Measurements from ENCODE around the gene FGD5.

Gene FGD5, protein sequence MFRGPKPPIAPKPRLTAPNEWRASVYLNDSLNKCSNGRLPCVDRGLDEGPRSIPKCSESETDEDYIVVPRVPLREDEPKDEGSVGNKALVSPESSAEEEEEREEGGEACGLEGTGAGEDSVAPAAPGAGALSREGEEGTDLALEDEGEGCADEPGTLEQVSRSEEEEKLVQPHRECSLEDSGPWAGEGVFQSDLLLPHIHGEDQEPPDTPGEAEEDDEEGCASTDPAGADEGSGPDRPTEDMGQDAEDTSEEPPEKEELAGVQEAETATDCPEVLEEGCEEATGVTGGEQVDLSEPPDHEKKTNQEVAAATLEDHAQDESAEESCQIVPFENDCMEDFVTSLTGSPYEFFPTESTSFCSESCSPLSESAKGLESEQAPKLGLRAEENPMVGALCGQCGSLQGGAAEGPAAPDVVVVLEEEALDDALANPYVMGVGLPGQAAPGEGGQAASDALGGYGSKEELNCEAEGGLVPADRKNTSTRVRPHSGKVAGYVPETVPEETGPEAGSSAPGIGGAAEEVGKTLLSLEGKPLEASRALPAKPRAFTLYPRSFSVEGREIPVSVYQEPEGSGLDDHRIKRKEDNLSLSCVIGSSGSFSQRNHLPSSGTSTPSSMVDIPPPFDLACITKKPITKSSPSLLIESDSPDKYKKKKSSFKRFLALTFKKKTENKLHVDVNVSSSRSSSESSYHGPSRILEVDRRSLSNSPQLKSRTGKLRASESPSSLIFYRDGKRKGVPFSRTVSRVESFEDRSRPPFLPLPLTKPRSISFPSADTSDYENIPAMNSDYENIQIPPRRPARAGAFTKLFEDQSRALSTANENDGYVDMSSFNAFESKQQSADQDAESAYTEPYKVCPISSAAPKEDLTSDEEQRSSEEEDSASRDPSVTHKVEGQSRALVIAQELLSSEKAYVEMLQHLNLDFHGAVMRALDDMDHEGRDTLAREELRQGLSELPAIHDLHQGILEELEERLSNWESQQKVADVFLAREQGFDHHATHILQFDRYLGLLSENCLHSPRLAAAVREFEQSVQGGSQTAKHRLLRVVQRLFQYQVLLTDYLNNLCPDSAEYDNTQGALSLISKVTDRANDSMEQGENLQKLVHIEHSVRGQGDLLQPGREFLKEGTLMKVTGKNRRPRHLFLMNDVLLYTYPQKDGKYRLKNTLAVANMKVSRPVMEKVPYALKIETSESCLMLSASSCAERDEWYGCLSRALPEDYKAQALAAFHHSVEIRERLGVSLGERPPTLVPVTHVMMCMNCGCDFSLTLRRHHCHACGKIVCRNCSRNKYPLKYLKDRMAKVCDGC (N-terminal part only)

DNA sequence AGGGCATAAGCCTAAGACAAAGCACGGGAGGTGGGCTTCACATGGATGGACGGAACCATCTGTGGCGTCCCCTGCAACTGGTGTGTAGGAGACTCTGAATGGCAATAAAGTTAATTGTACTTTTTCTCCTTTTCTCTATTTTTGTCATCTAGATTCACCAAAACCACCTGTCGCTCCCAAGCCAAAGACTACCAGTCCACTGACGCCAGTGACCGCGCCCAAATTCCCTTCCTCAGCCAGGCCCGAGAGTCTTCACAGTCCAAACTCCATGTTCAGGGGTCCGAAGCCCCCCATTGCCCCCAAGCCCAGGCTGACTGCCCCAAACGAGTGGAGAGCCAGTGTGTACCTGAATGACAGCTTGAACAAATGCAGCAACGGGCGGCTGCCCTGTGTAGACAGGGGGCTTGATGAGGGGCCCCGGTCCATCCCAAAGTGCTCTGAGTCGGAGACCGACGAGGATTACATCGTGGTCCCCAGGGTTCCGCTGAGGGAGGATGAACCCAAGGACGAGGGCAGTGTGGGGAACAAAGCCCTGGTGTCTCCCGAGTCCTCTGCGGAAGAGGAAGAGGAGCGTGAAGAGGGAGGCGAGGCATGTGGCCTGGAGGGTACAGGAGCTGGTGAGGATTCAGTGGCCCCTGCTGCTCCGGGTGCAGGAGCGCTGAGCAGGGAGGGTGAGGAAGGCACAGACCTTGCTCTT, at the start of gene FGD5:
Gene FGD5 (plus strand): TSS at position 159 of the 697 bp plus-strand sequence. CDS start 110 bp downstream, at position 269.
- no peak for DNase-seq (ENCODE audit: low spot score)

- DNase-seq (ENCODE audit: low spot score): no peak
Observed at GRCh38 chr3:14769544-14770325, 49.0 kb upstream of the FGD5 start.

GRCh38 chr3:14770591-14770990, 48.2 kb upstream of the FGD5 start:
- no peak for DNase-seq (ENCODE audit: low spot score)

DNA sequence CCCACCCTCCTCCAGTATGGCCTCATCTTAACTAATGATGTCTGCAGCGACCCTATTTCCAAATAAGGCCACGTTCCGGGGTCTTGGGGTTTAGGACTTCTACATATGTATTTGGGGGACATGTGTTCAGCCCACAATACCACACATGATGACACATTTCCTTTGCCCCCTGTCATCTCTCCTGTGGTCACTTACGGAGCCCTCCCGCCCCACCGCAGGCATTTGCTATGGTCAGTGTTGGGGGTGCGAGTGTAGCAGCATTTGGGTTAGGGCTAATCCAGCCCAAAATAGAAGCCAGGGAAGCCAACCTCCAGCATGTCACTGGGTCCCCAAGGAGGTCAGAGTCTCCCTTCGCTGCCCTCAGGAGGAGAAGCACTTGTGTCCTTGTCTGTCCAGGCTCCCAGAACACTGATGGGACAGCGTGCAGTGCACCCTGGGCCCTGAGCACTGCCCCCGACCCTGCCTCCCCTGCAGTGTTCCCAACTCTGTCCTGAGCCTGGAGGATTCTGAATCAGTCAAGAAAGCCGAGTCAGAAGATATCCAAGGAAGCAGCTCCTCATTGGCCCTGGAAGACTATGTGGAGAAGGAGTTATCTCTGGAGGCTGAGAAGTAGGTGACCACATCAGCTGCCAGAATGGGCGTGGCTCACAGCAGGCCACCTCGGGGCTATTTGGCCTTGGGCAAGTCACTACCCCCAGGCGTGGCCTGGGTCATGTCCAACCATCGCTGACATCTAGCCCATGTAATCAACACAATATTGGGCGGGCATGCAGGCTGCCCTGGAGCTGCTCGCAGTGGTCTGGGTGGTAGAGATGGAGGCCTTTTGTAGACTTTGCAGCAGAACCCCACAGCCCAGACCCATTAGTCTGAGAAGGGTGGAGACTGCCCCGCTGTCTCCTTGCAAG, 46.9 kb upstream of the FGD5 start:
- no peak for DNase-seq (ENCODE audit: low spot score)

GRCh38 chr3:14772533-14773138, 46.1 kb upstream of the FGD5 start:
- no peak for DNase-seq (ENCODE audit: low spot score)

DNA sequence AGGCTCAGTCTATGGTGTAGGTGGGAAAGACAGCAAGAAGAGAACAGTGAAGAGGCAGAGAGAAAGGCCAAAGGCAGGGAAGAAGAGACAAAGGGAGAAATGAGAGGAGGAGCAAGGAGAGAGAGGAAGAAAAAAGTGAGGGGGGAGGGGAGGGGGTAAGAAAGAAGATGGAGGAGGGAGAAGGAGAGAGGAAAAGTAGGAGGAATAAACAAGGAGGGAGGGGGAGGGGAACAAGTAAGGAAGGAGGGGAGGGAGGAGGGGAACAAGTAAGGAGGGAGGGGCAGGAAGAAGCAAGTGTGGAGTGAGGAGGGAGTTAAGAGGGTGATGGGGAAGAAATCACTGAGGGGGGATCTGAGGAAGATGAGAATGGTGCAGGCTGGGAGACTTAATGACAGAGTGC, 45.5 kb upstream of the FGD5 start:
- no peak for DNase-seq (ENCODE audit: low spot score)

- no peak for DNase-seq (ENCODE audit: low spot score)
Observed at GRCh38 chr3:14773691-14774128, 45.1 kb upstream of the FGD5 start.

DNA sequence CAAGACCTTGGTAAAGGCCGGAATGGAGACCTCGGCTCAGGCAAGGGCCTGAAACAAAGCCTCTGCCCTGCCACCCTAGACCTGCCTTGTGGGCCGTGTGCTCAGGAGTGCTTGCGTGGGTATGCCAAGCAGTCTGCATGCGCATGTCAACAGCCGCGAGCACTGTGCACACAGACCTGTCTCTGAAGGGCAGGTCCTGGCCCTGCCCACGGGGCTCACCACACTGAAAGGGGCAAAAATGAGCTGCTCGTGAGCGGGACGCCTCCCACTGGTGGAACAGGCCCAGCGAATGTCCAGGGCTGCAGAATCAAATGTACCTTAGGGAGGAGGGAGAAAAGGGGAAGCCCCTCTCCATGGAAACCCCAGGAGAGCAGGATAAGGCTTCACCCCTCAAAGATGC, 44.3 kb upstream of the FGD5 start:
- DNase-seq (ENCODE audit: low spot score): no peak

DNA sequence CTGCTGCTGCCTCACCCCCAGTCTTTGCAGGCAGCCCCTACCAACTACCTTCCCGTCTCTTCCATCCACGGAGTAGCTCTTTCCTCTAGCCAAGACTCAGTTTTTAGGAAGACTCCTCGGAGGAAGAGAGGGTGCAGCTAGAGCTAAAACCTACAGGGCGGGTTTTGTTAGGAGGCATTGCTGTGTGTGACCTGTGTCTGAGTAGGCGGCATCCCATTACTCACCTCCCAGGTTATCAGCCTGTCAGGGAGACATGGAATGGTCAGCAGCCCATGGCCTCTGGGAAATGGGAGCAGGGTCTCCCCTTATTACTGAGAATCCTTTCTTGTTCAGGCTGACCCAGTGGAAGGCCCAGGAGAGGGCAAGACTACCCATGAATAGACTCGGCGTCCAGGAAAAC, 43.8 kb upstream of the FGD5 start:
- DNase-seq (ENCODE audit: low spot score): no peak

DNA sequence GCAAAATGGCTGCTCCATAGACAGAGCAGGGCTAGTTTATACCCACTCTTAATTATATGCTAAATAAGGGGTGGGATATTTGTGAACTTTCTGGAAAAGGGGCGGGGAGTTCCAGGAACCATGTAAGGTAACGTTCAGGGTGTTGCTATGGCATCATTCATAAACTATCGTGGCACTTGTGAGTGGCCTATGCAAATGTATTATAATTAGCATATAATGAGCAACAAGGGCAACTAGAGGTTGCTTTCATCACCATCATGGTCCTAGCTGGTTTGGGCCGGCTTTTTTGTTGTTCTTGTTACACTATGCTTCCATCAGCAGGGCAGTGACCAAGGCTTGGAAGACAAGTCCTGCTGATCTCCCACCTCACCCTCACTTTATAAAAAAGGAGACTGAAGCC, 43.2 kb upstream of the FGD5 start:
- no peak for DNase-seq (ENCODE audit: low spot score)

DNA sequence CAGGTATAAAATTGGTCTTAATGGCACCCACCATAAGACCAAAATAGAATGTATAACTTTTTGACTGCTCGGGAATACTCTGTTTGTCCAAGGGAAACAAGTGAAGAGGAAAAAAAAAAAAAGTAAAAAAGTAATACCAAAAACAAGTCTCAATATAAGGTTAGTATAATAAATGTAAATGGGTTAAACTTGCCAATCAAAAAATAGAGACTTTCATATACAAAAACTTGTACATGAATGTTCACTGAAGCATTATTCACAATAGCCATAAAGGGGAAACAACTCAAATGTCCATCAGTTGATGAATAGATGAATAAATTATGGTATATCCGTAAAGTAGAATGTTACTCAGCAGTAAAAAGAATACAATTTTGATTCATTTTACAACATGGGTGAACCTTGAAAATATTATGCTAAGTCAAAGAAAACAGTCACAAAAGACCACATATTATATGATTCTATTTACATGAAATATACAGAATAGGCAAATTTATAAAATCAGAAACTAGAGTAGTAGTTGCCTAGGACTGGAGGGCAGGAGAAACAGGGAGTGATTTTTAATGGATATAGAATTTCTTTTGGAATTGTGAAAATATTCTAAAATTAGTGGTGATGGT, 39.6 kb upstream of the FGD5 start:
- no peak for DNase-seq (ENCODE audit: low spot score)

- DNase-seq (ENCODE audit: low spot score): peak; percentile 73
Observed at GRCh38 chr3:14780927-14781507, 37.7 kb upstream of the FGD5 start.

DNA sequence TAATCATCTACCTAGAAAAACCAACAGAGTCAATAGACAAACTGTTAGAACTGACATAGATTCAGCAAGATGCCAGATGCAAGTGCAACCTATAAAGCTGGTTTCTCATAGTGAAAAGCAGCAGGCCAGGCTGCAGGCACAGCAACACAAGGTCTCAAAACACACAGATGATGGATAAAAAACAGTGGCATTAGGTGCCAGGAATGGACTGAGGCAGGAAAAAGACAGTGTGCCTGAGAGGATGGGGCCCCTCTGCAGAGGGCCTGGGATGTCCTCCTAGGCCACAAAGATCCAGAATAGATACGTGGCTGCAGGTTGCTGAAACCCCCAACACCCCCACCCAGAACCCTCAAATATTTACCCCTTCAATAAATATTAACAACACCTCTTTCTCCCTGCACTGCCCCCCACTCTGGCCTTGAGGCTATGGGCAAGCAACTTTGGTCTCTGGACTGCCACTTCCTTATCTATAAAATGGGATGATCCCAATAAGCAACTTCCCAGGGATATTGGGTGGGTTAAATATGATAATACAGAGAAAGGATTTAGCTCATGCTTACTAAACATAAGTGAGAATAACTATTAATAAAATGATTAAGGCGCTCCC, 35.2 kb upstream of the FGD5 start:
- no peak for DNase-seq (ENCODE audit: low spot score)

DNA sequence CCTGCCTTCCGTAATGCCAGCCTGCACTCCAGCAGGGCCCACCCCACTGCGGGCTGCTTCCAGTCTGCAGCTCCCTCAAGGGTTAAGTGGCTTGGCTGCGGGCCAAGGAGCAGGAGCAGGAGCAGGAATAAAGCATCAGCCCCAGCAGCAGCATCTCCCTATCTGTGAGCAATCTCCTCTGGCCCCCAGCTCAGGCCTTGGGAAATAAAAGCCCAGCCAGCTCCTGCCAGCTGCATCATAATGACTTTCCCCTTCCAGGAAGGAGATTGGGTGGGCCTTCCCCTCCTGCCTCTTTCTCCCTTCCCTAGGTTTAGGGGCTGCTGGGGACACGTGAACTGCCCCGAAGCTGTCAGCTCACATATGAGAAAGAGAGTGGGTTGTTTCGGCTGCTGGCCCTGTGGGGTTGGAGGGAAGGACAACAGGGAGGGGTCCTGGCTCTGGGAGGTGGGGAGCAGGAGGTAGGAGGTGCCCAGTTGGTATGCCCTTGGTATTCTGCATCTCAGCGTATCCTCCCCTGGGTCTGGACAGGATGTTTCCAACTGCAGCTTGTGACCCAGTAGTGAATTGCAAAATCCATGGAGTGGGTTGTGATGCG, 34.6 kb upstream of the FGD5 start:
- no peak for DNase-seq (ENCODE audit: low spot score)

- no peak for DNase-seq (ENCODE audit: low spot score)
Observed at GRCh38 chr3:14785207-14786155, 33.3 kb upstream of the FGD5 start.

DNA sequence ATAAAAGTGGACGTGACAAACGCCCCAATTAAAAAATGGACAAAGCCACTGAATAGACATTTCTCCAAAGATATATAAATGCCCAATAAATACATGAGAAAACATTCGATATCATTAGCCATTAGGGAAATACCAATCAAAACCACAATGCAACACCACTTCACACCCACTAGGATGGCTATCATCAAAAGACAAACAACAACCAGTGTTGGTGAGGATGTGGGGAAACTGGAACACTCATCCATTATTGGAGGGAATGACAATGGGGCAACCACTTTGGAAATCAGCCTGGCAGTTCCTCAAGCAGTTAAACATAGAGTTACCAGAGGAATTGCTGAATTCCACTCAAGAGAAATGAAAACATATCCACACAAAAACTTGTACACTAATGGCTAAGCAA, 32.4 kb upstream of the FGD5 start:
- no peak for DNase-seq (ENCODE audit: low spot score)

Measured in AG20443 (cell line).